ENCODE results near the gene CGN.

CGN gene

GRCh38 chr1:151526735-151527525 is 15.7 kb downstream of the CGN start:
- DNase-seq (ENCODE audit: low read depth), result no peak

DNA sequence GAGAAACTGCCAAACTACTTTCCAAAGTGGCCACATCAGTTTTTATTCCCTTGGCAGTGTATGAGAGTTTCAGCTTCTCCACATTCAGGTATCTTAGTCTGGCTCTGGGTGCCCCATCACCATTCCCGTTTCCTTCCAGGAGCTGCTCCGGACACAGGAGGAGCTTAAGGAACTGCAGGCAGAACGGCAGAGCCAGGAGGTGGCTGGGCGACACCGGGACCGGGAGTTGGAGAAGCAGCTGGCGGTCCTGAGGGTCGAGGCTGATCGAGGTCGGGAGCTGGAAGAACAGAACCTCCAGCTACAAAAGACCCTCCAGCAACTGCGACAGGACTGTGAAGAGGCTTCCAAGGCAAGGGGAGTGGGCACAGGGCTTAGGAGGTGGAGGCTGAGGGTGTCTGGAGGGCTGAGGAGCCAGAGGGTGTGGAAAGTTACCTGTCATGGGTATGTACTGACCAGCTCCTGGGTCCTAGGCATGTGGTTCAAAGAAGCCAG is 18.1 kb downstream of the CGN start:
- DNase-seq (ENCODE audit: low read depth), result no peak

DNA sequence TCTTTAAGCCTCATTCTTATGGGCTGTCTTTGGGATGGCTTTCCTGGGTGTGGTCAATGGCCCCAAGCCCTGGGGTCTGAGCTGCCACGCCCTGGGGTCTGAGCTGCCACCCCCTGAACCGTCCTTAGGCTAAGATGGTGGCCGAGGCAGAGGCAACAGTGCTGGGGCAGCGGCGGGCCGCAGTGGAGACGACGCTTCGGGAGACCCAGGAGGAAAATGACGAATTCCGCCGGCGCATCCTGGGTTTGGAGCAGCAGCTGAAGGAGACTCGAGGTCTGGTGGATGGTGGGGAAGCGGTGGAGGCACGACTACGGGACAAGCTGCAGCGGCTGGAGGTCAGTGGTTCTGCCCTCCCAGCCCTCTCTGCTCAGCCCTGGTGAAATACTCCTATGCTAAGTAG is 18.6 kb downstream of the CGN start:
- DNase-seq (ENCODE audit: low read depth), result no peak

DNA sequence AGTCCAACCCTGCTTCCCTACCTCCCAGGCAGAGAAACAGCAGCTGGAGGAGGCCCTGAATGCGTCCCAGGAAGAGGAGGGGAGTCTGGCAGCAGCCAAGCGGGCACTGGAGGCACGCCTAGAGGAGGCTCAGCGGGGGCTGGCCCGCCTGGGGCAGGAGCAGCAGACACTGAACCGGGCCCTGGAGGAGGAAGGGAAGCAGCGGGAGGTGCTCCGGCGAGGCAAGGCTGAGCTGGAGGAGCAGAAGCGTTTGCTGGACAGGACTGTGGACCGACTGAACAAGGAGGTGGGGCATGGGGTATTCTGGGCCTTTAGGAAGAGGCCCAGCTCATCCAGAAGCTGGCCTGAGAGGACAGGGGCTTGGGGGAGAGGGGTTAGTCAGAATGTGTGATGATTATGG is 19.3 kb downstream of the CGN start:
- DNase-seq (ENCODE audit: low read depth), result no peak

DNA sequence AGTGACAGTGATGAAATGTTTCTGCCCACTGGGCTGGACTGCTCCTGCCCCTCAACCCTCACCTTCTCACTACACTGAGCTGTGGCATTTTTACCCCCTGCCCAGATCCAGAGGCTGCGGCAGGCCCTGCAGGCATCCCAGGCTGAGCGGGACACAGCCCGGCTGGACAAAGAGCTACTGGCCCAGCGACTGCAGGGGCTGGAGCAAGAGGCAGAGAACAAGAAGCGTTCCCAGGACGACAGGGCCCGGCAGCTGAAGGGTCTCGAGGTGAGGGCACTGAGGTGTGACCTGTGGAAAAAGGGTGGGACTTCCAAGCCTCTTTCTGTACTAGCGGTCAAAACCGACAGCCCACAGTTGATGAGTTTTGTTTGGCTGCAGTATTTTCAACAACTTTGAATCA is 22.7 kb downstream of the CGN start:
- no peak for DNase-seq (ENCODE audit: low read depth)

- peak; percentile 56 for DNase-seq (ENCODE audit: low read depth)
Measured at GRCh38 chr1:151534662-151535278, 23.6 kb downstream of the CGN start.

GRCh38 chr1:151535326-151536271 is 24.4 kb downstream of the CGN start:
- DNase-seq (ENCODE audit: low read depth), result no peak

DNA sequence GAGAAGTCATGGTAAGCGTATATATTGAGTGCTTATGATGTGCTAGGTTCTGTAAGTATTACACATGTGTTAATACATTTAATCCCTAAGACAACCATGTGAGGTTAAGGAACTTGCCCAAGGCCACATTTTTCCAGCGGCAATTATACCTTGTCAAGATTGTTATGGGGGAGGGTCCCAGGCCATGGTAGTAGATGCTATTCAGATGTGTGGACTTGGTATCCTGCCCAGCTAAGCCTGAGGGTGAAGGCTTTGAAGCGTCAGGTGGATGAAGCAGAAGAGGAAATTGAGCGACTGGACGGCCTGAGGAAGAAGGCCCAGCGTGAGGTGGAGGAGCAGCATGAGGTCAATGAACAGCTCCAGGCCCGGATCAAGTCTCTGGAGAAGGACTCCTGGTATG is 25.3 kb downstream of the CGN start:
- DNase-seq (ENCODE audit: low read depth), result no peak

DNA sequence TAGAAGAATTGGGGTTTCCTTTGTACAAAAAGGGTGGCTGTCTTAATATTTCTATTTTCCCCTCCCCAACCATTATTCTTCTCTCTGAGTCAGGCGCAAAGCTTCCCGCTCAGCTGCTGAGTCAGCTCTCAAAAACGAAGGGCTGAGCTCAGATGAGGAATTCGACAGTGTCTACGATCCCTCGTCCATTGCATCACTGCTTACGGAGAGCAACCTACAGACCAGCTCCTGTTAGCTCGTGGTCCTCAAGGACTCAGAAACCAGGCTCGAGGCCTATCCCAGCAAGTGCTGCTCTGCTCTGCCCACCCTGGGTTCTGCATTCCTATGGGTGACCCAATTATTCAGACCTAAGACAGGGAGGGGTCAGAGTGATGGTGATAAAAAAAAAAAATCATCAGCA is 25.9 kb downstream of the CGN start:
- peak; percentile 94 for DNase-seq (ENCODE audit: low read depth)

- DNase-seq (ENCODE audit: low read depth), result peak; percentile 93
Measured at GRCh38 chr1:151539321-151540020, 28.3 kb downstream of the CGN start.

DNA sequence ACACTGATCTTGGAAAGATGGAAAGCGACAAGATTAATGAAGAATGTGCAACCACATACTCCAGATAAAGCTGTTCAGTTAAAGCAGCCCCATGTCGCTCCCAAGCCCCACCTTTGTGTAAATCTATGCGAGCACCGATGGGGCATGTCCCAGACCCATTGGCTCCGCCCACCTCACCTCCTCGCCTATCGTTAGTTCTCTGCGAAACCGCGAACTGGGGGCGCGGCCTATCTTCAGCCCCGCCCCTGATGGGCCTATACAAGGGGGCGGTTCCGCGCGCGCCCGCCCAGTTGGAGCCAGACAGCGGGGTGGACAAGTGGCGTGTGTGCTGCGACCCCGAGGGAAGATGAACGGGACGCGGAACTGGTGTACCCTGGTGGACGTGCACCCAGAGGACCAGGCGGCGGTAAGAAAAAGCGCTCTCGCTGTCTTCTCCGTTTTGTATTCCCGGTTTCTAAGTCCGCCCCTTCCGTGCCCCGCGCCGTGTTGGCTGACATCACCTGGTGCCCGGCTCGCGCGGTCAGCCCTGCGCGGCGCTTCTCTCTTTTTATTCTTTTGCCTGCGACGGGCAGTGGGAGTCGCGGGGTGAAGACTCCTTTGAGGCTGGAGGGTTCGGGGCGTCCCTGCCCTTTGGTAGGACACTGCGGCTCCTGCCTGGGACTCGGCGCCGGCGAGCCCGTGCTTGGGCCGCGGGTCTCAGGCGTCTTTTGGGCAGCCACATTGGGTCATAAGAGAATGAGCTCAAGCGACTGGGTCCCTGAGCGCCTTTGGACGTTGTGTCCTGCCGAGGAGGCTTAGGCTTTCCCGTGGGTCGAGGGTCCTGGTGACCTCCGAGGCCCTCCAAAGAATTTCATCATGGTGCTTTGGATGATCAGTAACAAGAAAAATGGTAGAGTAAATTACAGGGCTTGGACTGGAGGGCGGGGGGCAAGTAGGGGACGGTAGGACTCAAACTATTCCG is 29.1 kb downstream of the CGN start, which contains the start of gene TUFT1:
Gene TUFT1 (plus strand): TSS at position 289 of the 961 bp plus-strand sequence. CDS start 58 bp downstream, at position 347.
- DNase-seq (ENCODE audit: low read depth), result peak; percentile 80

GRCh38 chr1:151540982-151541377 is 29.8 kb downstream of the CGN start:
- no peak for DNase-seq (ENCODE audit: low read depth)

- DNase-seq (ENCODE audit: low read depth), result no peak
Measured at GRCh38 chr1:151541752-151542151, 30.6 kb downstream of the CGN start.

- DNase-seq (ENCODE audit: low read depth), result no peak
Measured at GRCh38 chr1:151542710-151543129, 31.5 kb downstream of the CGN start.

GRCh38 chr1:151545542-151545941 is 34.4 kb downstream of the CGN start:
- DNase-seq (ENCODE audit: low read depth), result no peak

DNA sequence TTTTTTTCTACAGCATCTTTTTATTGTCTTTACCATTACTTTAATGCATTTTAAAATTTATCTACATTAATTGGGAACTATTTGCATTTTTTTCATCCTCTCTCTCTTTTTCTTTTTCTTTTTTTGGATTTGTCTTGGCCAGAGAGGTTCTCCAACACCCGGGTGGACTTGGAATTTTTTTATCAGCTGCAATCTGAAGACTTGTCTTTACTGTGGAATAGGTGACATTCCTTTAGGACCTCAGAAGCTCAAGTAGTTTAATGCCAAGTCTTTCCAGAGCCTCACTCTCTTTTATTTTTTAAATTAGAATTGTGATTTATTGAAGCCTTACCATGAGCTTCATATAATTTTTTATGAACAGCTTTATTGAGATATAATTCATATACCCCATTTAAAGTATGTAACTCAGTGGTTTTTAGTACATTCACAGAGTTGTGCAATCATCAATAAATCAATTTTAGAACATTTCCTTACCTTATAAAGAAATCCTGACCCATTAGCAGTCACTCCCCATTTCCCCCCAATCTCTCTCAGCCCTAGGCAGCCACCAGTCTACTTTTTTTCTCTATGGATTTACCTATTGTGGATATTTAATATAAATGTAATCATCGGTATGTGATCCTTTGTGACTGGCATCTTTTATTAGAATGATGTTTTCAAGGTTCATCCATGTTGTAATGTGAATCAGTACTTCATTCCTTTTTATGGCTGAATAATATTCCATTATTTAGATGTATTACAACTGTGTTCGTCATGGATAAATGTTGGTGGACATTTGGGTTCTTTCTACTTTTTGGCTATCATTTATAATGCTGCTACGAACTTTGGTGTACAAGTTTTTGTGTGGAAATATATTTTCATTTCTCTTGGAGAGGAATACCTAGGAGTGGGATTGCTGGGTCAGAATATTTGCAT is 35.1 kb downstream of the CGN start:
- DNase-seq (ENCODE audit: low read depth), result no peak

GRCh38 chr1:151547119-151547899 is 36.1 kb downstream of the CGN start:
- peak; percentile 66 for DNase-seq (ENCODE audit: low read depth)

GRCh38 chr1:151547900-151548230 is 36.7 kb downstream of the CGN start:
- DNase-seq (ENCODE audit: low read depth), result no peak

DNA sequence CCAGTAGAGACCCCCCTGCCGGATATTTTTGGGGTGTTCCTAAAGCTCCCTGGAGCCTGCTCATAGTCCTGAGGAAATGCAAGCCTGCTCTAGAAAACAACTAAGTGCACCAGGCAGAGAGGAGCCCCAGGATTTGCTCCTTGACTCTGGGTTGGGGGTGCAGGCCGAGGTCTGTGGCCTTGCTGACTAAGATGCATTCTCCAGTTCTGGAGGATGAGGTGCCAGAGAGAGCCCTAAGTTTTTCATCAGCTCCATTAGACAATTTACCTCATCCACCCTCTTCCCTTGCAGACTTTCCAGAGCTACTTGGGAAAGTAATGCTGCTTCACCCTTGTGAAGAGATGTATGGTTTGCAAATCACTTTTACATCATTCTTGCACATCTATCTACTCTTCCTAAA is 38.0 kb downstream of the CGN start:
- DNase-seq (ENCODE audit: low read depth), result no peak

Measured in fibroblast of the conjunctiva (primary cell).